Nephron (organoid): ENCODE results near the gene EFS.
"Not testable (repeated sequence)": the region's sequence is repeated elsewhere in the genome, so short reads cannot be mapped to it uniquely, and the experiment has no call there.

Source experiments
- H3K27ac Mint-ChIP-seq, 3 experiments: 2 replicates each; pipeline ENCODE4 v1.8.0; 2020; ENCODE audit warnings: mixed read lengths in 3 of 3, mild to moderate bottlenecking in 2 of 3, moderate library complexity in 1 of 3
- H3K27me3 Mint-ChIP-seq: 2 replicates; pipeline ENCODE4 v1.8.0; 2021; ENCODE audit warnings: low read depth, mild to moderate bottlenecking, moderate library complexity, mixed read lengths
- H3K36me3 Mint-ChIP-seq: 2 replicates; pipeline ENCODE4 v1.8.0; 2020; ENCODE audit warnings: low read depth, mixed read lengths
- H3K4me1 Mint-ChIP-seq: 2 replicates; pipeline ENCODE4 v1.8.0; 2020; ENCODE audit warnings: mixed read lengths
- H3K4me3 Mint-ChIP-seq, 3 experiments: 2 replicates each; pipeline ENCODE4 v1.8.0; 2020; ENCODE audit warnings: mild to moderate bottlenecking in 3 of 3, mixed read lengths in 3 of 3, moderate library complexity in 2 of 3
- H3K9me3 Mint-ChIP-seq: 2 replicates; pipeline ENCODE4 v1.8.0; 2020; ENCODE audit warnings: mixed read lengths
- CTCF ChIP-seq, 3 experiments: fragments of 200-600 bp; sonication (generic); IDR thresholded peaks; one replicate each; pipeline ENCODE4 v1.5.0; 2021; ENCODE audit warnings: antibody characterized with exemption in 3 of 3; ENCODE audit not compliant: unreplicated experiment in 3 of 3

Gene EFS

GRCh38 chr14:23387916-23388882 is 23.2 kb upstream of the EFS start:
- H3K36me3 Mint-ChIP-seq = no peaks in the 10 kb centered on the region
- no peak overlapping the region for H3K27ac Mint-ChIP-seq
- H3K4me1 Mint-ChIP-seq = peaks cover 6% of the 10 kb centered on the region
- H3K4me3 Mint-ChIP-seq = no peak overlapping the region
- H3K9me3 Mint-ChIP-seq = no peaks in the 10 kb centered on the region
- no peak for TF ChIP-seq CTCF (IDR thresholded peaks at IDR 0.05; ENCODE audit: unreplicated experiment in 3 of 3)
- H3K27me3 Mint-ChIP-seq = peaks cover 11% of the 10 kb centered on the region

GRCh38 chr14:23386999-23387398 is 22.0 kb upstream of the EFS start:
- H3K27ac Mint-ChIP-seq = no peak overlapping the region
- H3K4me3 Mint-ChIP-seq = no peak overlapping the region
- peaks cover 12% of the 10 kb centered on the region for H3K27me3 Mint-ChIP-seq
- no peak for TF ChIP-seq CTCF (IDR thresholded peaks at IDR 0.05; ENCODE audit: unreplicated experiment in 3 of 3)
- H3K36me3 Mint-ChIP-seq = no peaks in the 10 kb centered on the region
- peaks cover 6% of the 10 kb centered on the region for H3K4me1 Mint-ChIP-seq
- no peaks in the 10 kb centered on the region for H3K9me3 Mint-ChIP-seq

- H3K4me1 Mint-ChIP-seq = peaks cover 11% of the 10 kb centered on the region
- H3K36me3 Mint-ChIP-seq, H3K27ac Mint-ChIP-seq, H3K4me3 Mint-ChIP-seq, H3K9me3 Mint-ChIP-seq: not testable (repeated sequence)
- H3K27me3 Mint-ChIP-seq = peaks cover 14% of the 10 kb centered on the region
Measured at GRCh38 chr14:23386266-23386657, 21.3 kb upstream of the EFS start.

- Mint-ChIP-seq H3K27me3 (peaks cover 14% of the 10 kb centered on the region), H3K9me3 (no peaks in the 10 kb centered on the region), H3K36me3 (no peaks in the 10 kb centered on the region), H3K4me1 (peaks cover 15% of the 10 kb centered on the region), H3K27ac (no peak overlapping the region), H3K4me3 (no peak overlapping the region)
- no peak for TF ChIP-seq CTCF (IDR thresholded peaks at IDR 0.05; ENCODE audit: unreplicated experiment in 3 of 3)
Measured at GRCh38 chr14:23385642-23386265, 20.8 kb upstream of the EFS start.

GRCh38 chr14:23385244-23385641 is 20.3 kb upstream of the EFS start:
- peaks cover 18% of the 10 kb centered on the region for H3K4me1 Mint-ChIP-seq
- no peaks in the 10 kb centered on the region for H3K9me3 Mint-ChIP-seq
- H3K27me3 Mint-ChIP-seq = peaks cover 17% of the 10 kb centered on the region
- H3K27ac Mint-ChIP-seq = no peak overlapping the region
- H3K4me3 Mint-ChIP-seq = no peak overlapping the region
- TF ChIP-seq CTCF (IDR thresholded peaks at IDR 0.05; ENCODE audit: unreplicated experiment in 3 of 3) = no peak
- H3K36me3 Mint-ChIP-seq = no peaks in the 10 kb centered on the region

- no peak overlapping the region for H3K4me3 Mint-ChIP-seq
- no peak overlapping the region for H3K27ac Mint-ChIP-seq
- peaks cover 18% of the 10 kb centered on the region for H3K4me1 Mint-ChIP-seq
- no peaks in the 10 kb centered on the region for H3K36me3 Mint-ChIP-seq
- no peaks in the 10 kb centered on the region for H3K9me3 Mint-ChIP-seq
- peaks cover 13% of the 10 kb centered on the region for H3K27me3 Mint-ChIP-seq
- TF ChIP-seq CTCF (IDR thresholded peaks at IDR 0.05; ENCODE audit: unreplicated experiment in 3 of 3) = no peak
Measured at GRCh38 chr14:23384364-23385080, 19.6 kb upstream of the EFS start.
